ENCODE data around the gene PROCA1.

Gene PROCA1, protein sequence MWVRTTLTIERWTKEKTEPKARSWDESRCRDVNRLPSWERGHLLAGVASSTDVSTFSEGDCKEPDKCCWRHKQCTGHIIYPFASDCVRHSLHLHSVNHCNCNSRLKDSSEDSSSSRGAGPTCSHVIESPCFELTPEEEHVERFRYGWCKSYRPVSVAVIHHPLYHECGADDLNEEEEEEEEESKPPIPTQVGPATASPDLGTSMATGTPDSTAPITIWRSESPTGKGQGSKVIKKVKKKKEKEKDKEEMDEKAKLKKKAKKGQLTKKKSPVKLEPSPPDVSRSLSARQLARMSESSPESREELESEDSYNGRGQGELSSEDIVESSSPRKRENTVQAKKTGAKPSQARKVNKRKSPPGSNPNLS

DNA sequence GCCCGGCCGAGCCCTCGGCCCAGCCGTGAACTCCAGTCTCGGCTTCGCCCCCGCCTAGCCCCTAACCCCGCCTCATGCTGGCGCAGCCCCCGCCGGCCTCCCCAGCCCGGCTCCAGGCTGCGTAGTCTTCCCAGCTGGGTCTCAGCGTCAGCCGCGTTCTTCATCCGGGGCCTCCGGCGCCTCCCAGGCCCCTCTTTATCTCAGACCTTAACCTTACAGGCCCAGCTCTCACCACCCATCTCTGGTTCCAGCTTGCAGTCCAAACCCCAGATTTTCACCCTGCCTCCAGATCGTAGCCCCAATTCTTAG lies at the start of gene PROCA1:
PROCA1 (minus strand) TSS at position 166 of the 309 bp plus-strand sequence. CDS start 228 bp downstream, outside the sequence.
- no peak for DNase-seq (ENCODE audit: low read depth)
- in situ Hi-C loops (cut with HindIII; ENCODE audit: low sequenced_read_pairs), result no loop called here
- TF ChIP-seq, protein P1, sequence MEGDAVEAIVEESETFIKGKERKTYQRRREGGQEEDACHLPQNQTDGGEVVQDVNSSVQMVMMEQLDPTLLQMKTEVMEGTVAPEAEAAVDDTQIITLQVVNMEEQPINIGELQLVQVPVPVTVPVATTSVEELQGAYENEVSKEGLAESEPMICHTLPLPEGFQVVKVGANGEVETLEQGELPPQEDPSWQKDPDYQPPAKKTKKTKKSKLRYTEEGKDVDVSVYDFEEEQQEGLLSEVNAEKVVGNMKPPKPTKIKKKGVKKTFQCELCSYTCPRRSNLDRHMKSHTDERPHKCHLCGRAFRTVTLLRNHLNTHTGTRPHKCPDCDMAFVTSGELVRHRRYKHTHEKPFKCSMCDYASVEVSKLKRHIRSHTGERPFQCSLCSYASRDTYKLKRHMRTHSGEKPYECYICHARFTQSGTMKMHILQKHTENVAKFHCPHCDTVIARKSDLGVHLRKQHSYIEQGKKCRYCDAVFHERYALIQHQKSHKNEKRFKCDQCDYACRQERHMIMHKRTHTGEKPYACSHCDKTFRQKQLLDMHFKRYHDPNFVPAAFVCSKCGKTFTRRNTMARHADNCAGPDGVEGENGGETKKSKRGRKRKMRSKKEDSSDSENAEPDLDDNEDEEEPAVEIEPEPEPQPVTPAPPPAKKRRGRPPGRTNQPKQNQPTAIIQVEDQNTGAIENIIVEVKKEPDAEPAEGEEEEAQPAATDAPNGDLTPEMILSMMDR (IDR thresholded peaks at IDR 0.05; ENCODE audit: low read depth, low read length, missing control alignments), result no peak
- H3K4me3 ChIP-seq (ENCODE audit: low read depth, low read length), result peak within 1 kb of the TSS; percentile 54

DNA sequence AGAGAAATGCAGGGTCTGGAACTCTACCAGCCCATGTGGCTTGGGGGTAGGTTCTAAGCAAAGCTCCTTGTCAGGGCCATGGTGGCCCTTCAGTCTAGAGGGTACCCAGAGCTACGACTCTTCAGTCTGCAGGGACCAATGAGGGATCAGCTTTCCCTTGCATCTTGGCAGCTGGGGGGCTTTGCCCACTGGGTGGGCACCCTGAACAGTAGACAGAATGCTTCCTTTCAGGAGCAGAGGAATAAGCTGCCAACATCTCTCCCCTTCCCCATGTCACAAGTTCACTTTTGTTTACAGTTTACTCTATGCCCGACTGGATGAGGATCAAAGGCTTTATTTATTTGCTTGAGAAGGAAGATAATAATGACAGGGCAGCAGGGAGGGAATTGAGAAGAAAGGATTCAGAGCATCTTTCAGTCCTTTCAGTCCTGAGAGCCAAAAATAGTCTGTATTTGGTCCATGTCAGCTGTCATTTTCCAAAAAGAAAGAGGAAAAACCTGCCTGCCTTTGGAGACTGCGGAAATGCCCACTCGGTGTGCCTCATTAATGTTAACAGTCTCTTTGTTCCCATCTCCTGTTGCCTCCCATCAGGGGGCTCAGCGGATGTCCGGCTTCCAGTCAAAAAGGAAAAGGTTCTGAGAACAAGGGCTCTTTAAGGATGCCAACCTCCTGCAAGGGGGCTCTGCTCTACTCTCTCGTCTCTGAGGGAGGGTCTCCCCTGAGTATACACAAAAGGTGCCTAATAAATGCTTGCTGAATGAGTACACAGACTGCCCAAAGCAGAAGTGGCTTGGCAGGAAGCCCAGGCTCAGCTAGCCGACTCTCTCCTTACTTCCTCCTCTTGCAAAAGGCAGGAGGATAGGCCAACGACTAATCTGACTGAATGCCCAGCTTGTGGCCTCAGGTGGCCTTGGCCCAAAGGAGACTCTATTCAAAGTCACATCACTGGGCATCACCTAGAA lies 49.2 kb upstream of the PROCA1 start:
- no peak overlapping the region for H3K4me3 ChIP-seq (ENCODE audit: low read depth, low read length)
- peak; percentile 42 for DNase-seq (ENCODE audit: low read depth)
- TF ChIP-seq, protein P1 (IDR thresholded peaks at IDR 0.05; ENCODE audit: low read depth, low read length, missing control alignments), result no peak
- in situ Hi-C loops (cut with HindIII; ENCODE audit: low sequenced_read_pairs), result no loop called here

DNA sequence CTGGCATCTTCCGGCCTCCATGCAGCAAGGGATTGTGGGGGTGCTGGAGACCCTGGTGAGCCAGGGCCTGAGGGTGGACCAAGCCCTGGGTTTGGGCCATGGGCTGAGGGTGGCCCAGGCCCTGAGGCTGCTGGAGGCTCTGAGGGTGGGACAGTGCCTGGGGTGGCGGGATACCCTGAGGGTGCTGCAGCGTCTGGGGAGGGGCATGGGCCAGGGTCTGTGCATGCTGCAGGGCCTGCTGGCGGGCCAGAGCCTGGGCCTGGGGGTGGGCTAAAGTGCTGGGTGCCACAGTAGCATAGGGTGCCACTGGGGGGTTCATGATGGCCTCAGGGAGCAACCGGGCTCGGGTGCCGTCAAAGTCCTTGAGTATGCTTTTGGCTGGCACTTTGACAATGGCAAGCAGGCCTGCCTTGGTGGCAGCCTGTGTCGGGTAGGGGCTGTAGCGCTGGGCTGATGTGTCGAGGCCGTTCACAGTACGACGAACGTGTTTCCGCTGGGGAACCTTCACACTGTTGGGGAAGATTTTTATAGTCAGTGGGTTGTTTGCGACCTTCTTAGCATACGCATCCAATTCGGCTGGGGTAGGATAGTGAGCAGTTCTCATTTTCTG lies 47.7 kb upstream of the PROCA1 start:
- TF ChIP-seq, protein P1 (IDR thresholded peaks at IDR 0.05; ENCODE audit: low read depth, low read length, missing control alignments), result no peak
- DNase-seq (ENCODE audit: low read depth), result no peak
- in situ Hi-C loops (cut with HindIII; ENCODE audit: low sequenced_read_pairs), result no loop called here
- H3K4me3 ChIP-seq (ENCODE audit: low read depth, low read length), result no peak overlapping the region

DNA sequence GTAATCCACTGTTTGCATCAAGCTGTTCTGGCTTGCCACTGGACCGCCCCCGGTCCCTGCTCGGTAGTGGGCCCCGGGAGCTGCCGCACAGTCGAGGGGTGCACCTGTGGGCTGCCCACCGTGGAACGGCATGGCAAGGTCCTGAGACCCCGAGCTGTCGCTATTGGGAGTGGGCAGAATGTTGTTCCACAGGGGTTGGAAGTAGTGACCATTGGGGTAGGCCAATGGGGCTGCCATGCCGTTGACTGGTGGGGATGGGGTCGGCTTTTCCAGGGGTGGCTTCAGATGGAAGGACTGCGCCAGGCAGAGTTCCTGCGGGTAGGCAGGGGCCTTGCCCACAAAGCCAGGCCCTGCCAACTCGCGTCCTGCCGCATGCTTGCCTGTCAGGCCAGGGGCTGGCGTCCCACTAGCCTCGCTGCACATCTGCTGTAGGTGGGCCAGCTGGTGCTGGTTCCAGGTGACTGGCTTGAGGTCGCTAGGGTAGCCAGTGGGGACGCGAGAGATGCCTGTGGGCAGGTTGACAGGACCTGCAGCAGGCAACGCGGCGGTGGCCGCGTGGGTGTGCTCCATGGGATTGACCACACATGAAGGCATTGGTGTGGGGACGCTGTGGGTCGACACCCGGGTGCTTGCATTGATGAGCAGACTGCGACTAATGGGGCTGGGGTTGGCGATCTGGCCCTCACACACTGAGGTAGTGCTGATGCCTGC lies 46.9 kb upstream of the PROCA1 start:
- TF ChIP-seq, protein P1 (IDR thresholded peaks at IDR 0.05; ENCODE audit: low read depth, low read length, missing control alignments), result no peak
- in situ Hi-C loops (cut with HindIII; ENCODE audit: low sequenced_read_pairs), result no loop called here
- no peak overlapping the region for H3K4me3 ChIP-seq (ENCODE audit: low read depth, low read length)
- DNase-seq (ENCODE audit: low read depth), result no peak

DNA sequence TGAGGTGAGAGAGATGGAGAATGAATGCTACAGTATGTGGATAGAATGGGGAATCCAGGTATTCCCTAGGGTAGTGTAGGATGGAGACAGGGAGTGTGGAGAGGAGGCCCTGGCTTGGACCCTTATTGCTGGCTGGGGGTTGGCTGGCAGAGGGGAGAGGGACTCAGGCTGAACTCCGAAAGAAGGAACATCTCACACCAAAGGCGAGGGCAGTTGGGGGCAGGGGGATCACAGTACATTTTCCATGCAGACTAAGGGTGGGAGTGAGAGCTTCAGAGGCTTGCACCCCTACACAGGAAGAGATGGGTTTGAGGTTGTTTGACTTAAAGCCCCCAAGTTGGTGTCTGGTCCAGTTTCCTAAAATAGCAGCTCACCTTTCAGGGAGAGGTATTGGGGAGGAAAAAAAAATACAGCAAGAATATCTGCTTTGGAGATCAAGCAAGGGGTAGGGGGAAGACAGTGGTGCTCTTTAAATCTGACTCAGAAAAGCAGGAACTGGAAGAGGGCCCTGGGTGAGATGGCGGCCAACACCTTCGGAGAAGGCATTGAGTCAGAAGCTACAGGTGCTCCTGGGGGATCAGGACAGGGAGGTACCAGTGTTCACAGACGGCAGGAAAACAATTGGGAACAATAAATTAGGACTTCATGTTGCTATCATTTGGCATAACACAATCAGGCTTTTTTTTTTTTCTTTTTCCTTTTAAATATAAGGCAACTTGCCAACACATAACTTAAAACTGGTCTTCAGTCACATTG lies 44.5 kb upstream of the PROCA1 start:
- H3K4me3 ChIP-seq (ENCODE audit: low read depth, low read length), result no peak overlapping the region
- DNase-seq (ENCODE audit: low read depth), result no peak
- TF ChIP-seq, protein P1 (IDR thresholded peaks at IDR 0.05; ENCODE audit: low read depth, low read length, missing control alignments), result no peak
- in situ Hi-C loops (cut with HindIII; ENCODE audit: low sequenced_read_pairs), result no loop called here

All from astrocyte of the cerebellum (primary cell).